NCI-H1105 treated with DMSO at 0.1 percent for 48 hours (cell line): ENCODE results near the gene SORCS2.

Experiments
- DNase-seq: peaks from one replicate; lab custom pipeline; 2025; lab: John Stamatoyannopoulos, UW

Gene SORCS2

GRCh38 chr4:7474320-7474719, 282.0 kb downstream of the SORCS2 start:
- no peak for DNase-seq

GRCh38 chr4:7475207-7475606, 282.9 kb downstream of the SORCS2 start:
- no peak for DNase-seq

GRCh38 chr4:7476820-7477219, 284.5 kb downstream of the SORCS2 start:
- no peak for DNase-seq

- DNase-seq, result no peak
Measured at GRCh38 chr4:7477695-7478094, 285.4 kb downstream of the SORCS2 start.

GRCh38 chr4:7478665-7479064, 286.3 kb downstream of the SORCS2 start:
- DNase-seq, result no peak

GRCh38 chr4:7480423-7480822, 288.1 kb downstream of the SORCS2 start:
- no peak for DNase-seq

- DNase-seq, result no peak
Measured at GRCh38 chr4:7481227-7481626, 288.9 kb downstream of the SORCS2 start.

- no peak for DNase-seq
Measured at GRCh38 chr4:7485096-7485495, 292.8 kb downstream of the SORCS2 start.

- DNase-seq, result no peak
Measured at GRCh38 chr4:7486101-7486500, 293.8 kb downstream of the SORCS2 start.

- DNase-seq, result no peak
Measured at GRCh38 chr4:7487502-7487901, 295.2 kb downstream of the SORCS2 start.

- no peak for DNase-seq
Measured at GRCh38 chr4:7487998-7488671, 295.8 kb downstream of the SORCS2 start.

GRCh38 chr4:7491915-7492314, 299.6 kb downstream of the SORCS2 start:
- DNase-seq, result no peak

- DNase-seq, result no peak
Measured at GRCh38 chr4:7498446-7499200, 306.3 kb downstream of the SORCS2 start.

GRCh38 chr4:7499661-7500060, 307.3 kb downstream of the SORCS2 start:
- no peak for DNase-seq

GRCh38 chr4:7500404-7500803, 308.1 kb downstream of the SORCS2 start:
- DNase-seq, result no peak

GRCh38 chr4:7501314-7501713, 309.0 kb downstream of the SORCS2 start:
- DNase-seq, result no peak

GRCh38 chr4:7501873-7502272, 309.5 kb downstream of the SORCS2 start:
- no peak for DNase-seq

GRCh38 chr4:7503559-7504249, 311.4 kb downstream of the SORCS2 start:
- no peak for DNase-seq

- no peak for DNase-seq
Measured at GRCh38 chr4:7505116-7505900, 313.0 kb downstream of the SORCS2 start.

- no peak for DNase-seq
Measured at GRCh38 chr4:7506119-7506518, 313.8 kb downstream of the SORCS2 start.

GRCh38 chr4:7506572-7506971, 314.2 kb downstream of the SORCS2 start:
- no peak for DNase-seq

GRCh38 chr4:7507381-7507780, 315.0 kb downstream of the SORCS2 start:
- DNase-seq, result no peak
